HTERT RPE-1 (cell line): ENCODE measurements around the gene CPNE6.

Experiments used
- in situ Hi-C: fragments of 300-500 bp; cut with MboI; formaldehyde crosslinking; loops from 4 replicates; pipeline ENCODE4 v1.14.3; 2020; ENCODE audit warnings: low sequenced_read_pairs

Gene CPNE6

DNA sequence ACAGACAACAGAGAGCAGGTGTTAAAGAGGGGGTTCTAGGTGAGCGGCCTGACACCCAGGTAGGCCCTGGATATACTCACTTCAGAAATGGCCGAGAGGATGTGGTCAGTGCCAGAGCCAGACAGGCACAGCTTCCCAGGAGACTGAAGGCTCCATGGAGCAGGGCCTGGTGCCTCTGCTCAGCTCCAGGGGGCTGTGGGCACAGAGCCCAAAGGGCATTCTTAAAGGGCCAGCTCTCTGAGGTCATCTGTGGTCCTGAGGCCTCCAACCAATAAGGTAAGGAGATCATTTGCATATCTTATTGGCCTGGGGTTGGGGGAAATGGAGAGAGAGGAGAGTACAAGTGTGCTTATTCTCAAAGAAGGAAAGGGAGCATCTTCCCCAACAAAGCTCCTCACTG, 13.1 kb downstream of the CPNE6 start:
- in situ Hi-C loops: no loop called here

DNA sequence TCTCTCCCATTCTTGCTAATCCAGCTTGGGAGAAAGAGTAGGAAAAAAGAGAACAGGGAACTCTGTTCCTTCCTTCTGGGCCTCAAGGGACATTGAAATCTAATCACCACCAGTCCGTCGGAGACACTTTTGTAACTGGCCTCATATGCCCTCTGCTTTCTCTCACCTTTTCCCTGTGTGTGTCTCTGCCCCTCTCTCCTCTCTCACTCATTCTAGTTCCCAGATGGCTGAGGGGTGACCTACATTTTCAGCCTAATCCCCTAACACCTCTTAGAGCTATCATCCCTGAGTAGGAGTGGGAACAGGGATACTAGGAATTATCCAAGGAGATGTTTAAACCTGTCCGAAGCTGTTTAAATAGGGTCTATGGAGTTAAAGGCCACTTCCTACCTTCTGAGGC, 13.9 kb downstream of the CPNE6 start:
- in situ Hi-C loops: no loop called here

DNA sequence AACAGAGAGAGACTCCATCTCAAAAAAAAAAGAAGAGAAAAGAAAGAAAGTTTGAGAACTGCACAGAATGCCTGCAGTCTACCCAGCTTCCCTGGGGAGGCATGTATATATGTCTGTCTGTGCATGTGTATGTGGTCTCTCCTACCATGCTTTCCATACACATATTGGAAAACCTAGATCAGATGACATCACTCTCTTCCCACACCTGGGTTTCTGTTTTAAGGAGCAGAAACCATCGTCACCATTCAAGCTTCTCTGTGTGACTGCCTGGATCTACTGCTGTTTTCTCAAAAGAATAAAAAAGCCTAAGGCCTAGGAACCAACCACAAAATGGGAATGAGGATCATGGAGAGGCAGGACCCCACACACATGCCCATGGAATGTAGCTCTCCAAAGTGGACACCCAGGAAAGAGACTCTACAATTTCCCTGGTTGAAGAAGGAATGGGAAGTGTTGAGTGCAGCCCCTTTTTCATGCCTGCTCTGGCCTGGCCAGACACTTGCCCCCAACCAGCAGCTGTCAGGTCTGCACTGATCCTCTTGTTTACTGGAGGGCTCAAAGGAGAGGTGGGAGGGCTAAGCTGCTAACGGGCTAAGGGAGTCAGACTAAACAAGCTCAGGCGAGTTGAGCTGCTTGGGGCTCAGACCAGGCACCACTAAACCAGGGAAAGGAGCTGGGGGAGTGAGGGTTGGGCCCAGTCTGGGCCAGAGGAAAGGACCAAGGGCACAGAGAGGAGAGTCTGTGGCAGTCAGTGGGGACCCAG, 15.0 kb downstream of the CPNE6 start:
- in situ Hi-C loops: no loop called here

DNA sequence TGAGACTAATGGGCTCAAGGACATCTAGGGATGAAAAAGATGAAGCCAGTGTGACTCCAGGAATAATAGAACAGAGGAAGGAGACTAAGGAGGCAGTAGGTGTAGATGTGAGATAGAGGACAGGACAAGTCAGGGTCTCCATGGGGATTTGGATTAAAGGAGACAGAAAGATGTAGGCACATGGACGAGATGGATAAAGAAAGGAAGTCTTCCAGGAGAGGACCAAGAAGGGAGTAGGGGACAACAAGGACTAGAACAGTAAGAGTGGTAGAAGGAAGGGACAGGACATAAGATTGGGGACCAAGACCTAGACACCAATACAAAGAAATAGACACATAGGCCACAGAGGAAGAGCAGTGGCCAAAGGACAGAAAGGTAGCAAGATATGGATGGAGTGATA, 15.6 kb downstream of the CPNE6 start:
- in situ Hi-C loops: no loop called here

DNA sequence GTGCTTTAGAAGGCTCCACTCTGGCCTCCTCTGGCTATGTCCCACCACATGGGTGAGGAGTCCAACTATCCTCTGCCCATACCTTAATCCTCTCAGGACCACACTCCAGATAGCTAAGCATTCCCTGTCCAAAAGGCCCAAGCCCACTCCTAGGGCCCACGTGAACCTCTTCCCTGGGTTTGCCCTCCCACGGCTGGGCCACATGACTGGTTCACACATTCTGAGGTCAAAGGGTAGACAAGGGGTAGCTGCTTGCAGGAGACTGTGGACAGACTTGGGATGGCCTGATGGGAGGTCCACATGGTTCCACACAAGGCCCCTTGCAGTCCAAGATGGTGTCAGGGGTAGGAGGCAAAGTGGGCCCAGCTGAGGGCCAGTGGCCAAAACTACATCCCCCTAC, 16.7 kb downstream of the CPNE6 start:
- in situ Hi-C loops: no loop called here

DNA sequence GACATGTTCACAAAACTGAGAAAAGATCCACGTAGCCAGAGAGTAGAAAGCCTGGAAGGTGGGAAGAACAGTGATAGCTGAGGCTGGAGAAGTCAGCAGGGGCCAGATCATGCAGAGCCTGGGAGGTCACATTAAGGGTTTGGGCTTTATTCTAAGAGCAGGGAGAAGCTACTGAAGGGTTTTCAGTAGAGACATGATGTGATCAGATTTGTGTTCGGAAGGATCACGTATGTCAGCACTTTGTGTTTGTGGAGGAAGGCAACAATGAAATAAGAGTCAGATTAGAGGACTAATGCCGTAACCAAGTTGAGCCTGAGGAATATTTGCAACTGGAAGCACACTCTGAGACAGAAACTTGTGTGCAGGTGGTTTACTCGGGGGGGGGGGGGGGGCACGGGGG, 18.5 kb downstream of the CPNE6 start:
- in situ Hi-C loops: no loop called here

DNA sequence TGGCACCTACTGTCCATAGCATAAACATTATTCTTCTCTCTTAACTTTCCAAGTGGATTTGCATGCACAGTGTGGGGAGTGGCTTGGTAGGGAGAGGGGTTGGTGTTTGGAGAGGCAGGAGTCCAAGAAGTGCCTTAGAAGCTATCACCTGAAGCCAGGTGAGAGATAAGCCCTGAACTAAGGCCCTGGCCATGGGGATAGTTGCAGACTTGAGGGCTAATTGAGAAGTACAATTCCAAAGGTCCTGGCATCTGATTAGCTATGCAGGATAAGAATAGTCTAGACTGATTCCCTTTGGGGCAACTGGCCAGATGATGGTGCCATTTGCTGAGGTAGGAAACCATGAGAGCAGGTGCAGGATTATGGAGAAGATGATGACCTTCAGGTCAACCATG, 20.7 kb downstream of the CPNE6 start:
- in situ Hi-C loops: no loop called here

DNA sequence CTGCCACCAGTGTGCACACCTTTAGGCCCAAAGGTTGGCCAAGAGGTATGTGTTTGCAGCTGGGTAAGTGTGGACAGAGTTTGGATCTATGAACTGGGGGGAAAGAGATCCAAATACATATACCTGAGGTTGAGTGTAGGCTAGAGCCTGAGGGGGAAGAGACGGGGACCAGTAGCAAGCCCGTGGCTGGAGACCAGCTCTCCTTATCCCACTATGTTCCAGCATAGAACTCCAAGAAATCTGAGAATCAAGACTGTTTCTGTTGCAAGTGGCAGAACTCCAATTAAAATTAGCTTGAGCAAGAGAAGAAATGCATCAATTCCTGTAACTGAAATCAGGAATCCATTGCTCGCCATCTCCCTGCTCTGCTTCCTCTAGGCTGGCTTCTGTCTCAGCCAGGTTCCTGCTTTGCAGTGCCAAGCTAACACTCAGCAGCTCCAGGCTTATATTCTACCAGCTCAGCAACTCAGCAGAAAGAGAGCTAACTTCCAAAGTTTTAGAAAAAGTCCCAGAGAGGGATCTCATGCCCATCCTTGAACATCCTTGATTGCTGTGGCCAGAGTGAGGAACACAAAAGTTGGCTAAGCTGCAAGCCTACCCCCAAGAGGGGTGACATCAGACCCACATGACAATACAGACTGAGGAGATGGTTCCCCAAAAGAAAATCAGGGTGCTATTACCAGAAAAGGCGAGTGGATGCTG, 21.3 kb downstream of the CPNE6 start:
- in situ Hi-C loops: no loop called here

DNA sequence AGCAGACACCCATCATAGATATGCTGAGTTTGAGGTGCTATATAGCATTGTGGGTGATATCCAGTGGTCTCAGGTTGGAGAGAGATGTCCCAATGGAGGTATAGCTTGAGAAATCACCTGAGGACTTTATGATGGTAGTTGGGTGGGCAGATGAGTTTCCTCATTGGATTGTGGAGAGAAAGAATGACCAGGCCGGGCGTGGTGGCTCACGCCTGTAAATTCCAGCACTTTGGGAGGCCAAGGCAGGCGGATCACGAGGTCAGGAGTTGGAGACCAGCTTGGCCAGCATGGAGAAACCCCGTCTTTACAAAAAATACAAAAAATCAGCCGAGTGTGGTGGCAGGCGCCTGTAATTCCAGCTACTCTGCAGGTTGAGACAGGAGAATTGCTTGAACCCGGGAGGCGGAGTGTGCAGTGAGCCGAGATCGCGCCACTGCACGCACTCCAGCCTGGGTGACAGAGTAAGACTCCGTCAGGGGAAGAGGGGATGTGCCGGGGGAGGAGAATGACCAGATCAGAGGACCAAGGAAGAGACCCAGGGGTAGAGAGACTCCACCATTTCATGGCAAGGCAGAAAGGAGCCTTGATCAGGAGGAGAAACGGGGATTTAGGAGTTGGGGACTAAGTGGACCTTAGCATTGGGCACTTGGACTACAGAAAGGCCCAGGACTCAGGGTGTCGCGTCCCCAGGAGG, 22.0 kb downstream of the CPNE6 start:
- in situ Hi-C loops: no loop called here

DNA sequence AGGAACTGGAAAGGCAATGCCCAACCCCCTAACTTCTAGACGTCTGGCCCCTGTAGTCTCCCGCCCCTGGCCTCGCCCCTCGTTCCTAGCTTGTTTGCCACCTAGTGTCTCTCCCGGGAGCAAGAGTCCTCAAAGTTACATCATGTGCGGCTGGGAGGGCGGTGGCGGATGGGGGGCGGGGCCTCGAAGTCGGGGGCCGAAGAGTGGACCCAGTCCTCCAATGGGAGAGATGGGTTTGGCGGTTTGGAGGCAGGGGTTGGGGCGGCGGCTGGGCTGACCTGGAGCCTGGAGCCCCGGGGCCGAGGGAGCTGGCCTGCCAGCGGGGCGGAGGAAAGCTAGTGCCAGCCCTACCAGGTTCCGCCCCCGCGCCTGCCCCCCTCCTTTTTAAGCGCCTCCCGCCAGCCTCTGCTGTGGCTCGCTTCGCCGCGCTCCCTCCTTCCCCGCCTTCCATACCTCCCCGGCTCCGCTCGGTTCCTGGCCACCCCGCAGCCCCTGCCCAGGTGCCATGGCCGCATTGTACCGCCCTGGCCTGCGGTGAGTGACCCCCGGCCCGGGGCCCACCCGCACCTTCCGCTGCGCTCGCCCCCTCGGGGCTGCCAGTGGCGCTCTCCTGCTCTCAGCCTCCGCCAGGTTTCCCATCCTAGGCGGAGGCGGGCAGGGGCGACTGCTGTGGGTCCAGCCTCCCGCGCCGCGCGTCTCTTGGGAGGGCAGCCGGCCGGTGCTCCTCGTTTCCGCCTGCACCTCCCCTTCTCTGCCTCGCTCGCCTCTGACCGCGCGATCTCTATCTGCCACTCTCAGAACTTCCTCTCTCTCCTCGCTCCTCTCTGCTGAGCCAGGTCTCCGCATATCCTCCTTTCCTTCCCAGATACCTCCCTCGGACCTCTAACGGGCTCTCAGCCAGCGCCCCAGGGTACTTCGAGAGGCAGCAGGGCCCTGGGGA, 22.8 kb downstream of the CPNE6 start, which contains the start of gene PCK2:
Gene PCK2 (plus strand): TSS at position 411 of the 940 bp plus-strand sequence. CDS start 95 bp downstream, at position 506.
- in situ Hi-C loops: no loop called here

DNA sequence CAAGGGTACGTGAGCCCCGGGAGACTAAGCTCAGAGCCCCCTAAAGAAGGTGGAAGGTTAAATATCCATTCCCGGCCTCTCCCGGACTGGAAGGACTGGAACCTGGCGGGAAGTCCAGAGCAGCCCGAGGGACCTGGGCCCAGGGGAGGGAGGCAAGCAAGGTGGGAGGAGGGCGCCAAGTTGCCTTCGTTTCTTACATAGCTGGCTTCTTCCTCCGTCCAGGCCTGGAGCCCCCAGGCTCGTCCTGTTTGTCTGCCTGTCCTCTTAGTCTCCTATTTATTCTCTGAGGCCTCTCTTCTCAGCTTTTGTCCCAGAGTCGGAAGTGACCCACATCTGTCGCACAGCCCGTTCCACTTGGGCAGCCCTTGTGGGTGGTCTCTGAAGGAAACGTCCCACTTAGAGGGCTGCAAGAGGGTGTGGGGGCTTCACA, 23.5 kb downstream of the CPNE6 start:
- in situ Hi-C loops: no loop called here

DNA sequence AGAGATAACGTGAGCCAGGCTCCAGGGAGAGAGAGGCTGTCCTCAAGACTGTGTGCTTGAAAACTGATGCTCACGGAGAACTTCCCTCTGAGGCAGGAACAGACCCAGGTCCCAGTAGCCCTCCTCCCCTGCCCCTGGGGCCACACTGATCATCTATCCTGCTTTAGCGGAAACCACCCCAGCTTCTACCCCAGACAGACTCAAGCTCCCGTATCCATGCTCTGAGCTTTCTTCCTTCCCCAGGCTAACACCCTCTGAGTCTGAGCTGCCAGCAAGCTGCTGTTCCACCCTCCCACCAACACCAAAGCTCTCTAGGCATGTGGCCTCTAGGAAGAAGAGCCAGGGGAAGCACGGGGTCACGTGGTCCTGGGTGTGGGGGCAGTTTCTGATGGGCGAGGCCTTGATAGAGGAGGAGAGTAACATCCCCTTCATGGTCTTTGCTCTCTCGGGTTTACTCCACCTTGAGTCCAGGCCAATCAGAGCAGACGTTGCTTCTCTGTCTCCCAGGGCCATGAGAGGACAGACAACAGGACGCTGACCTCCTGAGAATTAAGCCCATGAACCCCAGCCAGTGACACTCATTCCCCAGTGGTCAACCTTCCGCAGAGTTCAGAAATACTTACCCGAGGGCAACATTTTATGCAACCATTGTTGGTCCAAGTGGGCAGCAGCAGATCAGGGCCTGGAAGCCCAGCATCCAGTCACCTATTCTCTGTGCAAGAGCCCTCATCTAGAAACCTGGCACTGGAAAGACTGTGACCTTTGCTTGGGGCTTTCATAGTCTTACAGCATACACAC, 24.1 kb downstream of the CPNE6 start:
- in situ Hi-C loops: no loop called here

DNA sequence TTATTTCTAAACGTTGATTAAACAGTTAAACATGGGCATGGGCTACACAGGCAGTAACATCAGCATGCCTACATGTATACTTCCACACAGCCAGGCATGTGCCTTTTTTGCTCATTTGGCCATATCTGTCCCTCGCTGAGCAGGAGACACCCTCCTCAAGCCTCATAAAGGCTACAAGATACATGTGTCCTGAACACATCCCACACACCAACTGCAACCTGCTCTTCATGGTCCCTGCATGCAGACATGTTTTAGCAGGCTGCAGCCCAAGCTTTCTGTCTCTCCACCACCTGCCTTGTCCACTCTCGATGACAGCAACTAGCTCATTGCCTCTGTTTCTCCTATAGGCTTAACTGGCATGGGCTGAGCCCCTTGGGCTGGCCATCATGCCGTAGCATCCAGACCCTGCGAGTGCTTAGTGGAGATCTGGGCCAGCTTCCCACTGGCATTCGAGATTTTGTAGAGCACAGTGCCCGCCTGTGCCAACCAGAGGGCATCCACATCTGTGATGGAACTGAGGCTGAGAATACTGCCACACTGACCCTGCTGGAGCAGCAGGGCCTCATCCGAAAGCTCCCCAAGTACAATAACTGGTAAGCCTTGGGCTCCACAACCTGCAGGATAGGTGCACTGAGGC, 25.3 kb downstream of the CPNE6 start:
- in situ Hi-C loops: no loop called here

DNA sequence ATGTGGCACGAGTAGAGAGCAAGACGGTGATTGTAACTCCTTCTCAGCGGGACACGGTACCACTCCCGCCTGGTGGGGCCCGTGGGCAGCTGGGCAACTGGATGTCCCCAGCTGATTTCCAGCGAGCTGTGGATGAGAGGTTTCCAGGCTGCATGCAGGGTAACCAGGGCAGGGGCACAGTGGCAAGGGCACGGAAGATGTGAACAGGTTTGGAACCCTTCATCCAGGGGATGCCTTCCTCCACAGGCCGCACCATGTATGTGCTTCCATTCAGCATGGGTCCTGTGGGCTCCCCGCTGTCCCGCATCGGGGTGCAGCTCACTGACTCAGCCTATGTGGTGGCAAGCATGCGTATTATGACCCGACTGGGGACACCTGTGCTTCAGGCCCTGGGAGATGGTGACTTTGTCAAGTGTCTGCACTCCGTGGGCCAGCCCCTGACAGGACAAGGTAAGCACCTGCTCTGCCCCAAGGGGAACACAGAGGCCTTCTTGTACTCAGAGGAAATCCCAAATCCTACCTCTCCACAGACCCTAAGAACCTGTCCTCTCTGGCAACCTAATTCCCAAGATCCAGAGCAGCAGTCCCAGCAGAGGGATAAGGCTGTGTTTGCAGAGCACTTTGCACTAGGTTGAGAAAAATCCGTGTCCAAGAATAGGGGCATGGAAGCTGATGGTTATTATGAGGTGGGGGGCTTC, 27.0 kb downstream of the CPNE6 start:
- in situ Hi-C loops: no loop called here

DNA sequence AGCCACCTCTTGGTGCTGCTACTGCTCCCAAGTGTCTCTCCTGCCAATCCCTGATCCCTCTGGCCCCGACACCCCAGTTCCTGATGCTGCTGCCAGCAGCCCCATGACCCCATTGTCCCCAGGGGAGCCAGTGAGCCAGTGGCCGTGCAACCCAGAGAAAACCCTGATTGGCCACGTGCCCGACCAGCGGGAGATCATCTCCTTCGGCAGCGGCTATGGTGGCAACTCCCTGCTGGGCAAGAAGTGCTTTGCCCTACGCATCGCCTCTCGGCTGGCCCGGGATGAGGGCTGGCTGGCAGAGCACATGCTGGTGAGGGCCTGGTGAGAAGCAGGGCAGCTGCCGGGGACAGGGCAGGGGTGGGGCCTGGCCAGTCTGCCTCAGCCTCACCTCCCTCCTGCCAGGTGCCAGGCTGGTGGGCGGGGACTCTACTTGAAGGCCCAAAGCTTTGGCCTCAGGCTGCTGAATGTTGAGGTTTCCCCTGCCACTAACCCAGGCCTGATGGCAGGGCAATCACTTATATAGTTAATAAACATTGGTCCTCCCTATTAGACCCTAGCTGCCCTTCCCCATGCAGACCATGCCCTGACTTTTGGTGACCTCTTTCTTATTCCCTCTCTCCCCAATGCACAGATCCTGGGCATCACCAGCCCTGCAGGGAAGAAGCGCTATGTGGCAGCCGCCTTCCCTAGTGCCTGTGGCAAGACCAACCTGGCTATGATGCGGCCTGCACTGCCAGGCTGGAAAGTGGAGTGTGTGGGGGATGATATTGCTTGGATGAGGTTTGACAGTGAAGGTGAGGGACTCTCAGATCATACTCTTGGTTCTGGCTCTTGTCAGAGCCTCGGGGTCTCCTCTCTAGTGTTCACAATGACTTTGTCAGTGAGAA, 27.8 kb downstream of the CPNE6 start:
- in situ Hi-C loops: no loop called here

DNA sequence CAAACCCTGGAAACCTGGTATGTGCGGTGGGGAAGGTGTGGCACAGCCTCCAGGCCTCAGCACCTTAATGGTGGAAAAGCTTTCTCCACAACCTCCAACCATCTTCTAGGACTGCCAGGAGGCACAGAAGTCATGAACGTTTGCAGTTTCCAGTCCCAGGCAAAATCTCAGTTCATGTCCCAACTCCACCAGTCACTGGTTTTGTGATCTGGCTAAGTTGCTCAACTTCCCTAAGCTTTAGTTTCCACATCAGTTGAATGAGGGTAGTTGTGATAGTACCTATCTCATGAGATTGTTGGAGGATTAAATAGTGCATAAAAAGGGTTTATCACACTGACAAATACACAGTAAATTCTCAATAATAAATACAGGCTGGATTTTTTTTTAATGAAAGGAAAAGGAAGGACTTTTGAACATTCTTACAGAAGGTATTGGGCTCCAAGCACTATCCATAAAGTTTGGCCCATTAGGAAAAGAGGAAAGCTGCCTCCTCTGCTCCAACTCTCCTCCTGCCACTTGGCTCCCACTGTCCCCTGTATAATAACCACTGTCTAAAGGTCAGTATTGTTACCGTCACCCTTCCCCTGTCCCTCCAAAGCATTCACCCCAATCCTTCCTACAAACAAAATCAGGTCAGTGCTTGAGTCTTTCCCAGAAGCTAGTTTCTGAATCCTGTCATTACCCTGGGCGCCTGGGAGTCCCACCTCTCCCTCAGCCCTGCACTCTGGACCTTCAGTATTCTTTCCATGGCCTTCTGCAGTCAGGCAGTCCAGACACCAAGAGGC, 29.0 kb downstream of the CPNE6 start:
- in situ Hi-C loops: no loop called here

DNA sequence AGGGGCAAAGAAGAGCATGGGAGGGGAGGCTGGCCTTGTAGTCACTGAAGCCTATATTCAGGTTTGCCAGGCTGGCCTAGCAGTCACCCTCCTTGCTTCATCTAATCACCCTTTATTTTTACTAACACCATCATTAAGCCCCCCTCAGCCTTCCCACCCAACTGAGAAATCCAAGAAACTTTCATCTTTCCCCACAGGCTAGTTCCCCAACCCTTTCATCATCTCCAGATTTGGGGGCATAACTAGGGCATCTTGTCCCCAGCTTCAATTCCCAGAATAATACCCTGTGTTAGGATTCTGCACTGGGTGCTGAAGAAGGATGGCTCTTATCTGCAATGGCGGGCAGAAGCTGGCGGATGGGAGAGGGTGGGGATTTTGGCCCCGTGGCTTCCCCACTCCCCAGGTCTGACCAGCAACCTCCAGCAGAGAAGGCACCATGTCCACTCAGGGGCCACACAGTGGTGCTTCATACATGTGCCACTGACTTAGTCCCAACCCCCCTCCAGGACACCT, 29.7 kb downstream of the CPNE6 start:
- in situ Hi-C loops: no loop called here
